Vagina (tissue), 2 donors: ENCODE data around the gene MT1G.

ENCODE experiments used
- POLR2AphosphoS5 ChIP-seq, 2 donors: sonication (generic); formaldehyde crosslinking; IDR thresholded peaks; one replicate each; pipeline ENCODE4 v1.9.0; 2017; ENCODE audit warnings: antibody characterized with exemption in 2 of 2, mild to moderate bottlenecking in 2 of 2, low read depth in 1 of 2; ENCODE audit not compliant: insufficient read depth in 1 of 2
- TF ChIP-seq, protein P1 (sequence below), 3 experiments: fragments of 450-650 bp in 2 of 3; fragments of 200-600 bp in 1 of 3; sonication (generic) in 1 of 3; IDR thresholded peaks; one replicate each; pipeline ENCODE4 v1.5.1; 2017 to 2019; ENCODE audit warnings: antibody characterized with exemption in 3 of 3, mild to moderate bottlenecking in 2 of 3, moderate library complexity in 2 of 3

DNA sequence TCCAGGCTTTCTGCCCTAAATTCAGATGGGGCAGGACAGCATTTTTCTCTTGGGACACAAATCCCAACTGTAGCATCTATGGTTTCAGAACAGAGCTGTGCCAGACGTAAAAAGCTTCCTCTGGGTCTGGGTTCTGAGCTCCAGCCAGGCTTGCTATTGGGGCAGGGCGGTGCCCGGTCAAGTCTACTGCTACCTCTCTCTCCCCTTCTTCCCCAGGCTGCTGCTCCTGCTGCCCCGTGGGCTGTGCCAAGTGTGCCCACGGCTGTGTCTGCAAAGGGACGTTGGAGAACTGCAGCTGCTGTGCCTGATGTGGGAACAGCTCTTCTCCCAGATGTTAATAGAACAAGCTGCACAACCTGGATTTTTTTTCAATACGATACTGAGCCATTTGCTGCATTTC is 34.3 kb downstream of the MT1G start:
- TF ChIP-seq, protein P1, sequence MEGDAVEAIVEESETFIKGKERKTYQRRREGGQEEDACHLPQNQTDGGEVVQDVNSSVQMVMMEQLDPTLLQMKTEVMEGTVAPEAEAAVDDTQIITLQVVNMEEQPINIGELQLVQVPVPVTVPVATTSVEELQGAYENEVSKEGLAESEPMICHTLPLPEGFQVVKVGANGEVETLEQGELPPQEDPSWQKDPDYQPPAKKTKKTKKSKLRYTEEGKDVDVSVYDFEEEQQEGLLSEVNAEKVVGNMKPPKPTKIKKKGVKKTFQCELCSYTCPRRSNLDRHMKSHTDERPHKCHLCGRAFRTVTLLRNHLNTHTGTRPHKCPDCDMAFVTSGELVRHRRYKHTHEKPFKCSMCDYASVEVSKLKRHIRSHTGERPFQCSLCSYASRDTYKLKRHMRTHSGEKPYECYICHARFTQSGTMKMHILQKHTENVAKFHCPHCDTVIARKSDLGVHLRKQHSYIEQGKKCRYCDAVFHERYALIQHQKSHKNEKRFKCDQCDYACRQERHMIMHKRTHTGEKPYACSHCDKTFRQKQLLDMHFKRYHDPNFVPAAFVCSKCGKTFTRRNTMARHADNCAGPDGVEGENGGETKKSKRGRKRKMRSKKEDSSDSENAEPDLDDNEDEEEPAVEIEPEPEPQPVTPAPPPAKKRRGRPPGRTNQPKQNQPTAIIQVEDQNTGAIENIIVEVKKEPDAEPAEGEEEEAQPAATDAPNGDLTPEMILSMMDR (IDR thresholded peaks at IDR 0.05) = no peak
- TF ChIP-seq POLR2AphosphoS5 (IDR thresholded peaks at IDR 0.05; ENCODE audit: insufficient read depth in 1 of 2, low read depth in 1 of 2) = no peak
